Measurements from ENCODE around the gene IQGAP2.

DNA sequence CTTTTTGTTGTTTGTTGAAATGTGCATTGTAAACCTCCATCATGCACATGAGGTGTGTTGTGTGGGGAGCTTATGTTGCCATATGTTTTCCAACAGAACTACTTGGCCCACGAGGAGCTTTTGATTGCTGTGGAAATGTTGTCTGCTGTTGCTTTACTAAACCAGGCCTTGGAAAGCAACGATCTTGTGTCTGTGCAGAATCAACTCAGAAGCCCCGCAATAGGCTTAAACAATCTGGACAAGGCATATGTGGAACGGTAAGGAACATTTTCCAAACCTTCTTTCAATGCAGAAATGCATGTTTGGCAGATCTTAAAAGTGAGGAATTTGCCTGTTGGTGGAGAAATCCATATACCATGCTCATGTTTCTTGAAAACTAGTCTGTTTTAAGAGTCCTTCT lies 197.6 kb downstream of the IQGAP2 start:
- TF ChIP-seq, protein P1, sequence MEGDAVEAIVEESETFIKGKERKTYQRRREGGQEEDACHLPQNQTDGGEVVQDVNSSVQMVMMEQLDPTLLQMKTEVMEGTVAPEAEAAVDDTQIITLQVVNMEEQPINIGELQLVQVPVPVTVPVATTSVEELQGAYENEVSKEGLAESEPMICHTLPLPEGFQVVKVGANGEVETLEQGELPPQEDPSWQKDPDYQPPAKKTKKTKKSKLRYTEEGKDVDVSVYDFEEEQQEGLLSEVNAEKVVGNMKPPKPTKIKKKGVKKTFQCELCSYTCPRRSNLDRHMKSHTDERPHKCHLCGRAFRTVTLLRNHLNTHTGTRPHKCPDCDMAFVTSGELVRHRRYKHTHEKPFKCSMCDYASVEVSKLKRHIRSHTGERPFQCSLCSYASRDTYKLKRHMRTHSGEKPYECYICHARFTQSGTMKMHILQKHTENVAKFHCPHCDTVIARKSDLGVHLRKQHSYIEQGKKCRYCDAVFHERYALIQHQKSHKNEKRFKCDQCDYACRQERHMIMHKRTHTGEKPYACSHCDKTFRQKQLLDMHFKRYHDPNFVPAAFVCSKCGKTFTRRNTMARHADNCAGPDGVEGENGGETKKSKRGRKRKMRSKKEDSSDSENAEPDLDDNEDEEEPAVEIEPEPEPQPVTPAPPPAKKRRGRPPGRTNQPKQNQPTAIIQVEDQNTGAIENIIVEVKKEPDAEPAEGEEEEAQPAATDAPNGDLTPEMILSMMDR (IDR thresholded peaks at IDR 0.05): no peak
- TF ChIP-seq POLR2A (IDR thresholded peaks at IDR 0.05): no peak

All from testis (tissue), 2 donors.